Right ventricle myocardium superior (tissue), 1 donor: Measurements from ENCODE around the gene MPZL2. TPM values are rescaled to one million over a fixed set of nuclear protein-coding genes. Genes with fewer than 3 reads are reported as not detected.

Source experiments
- ATAC-seq: fragments of 200-7000 bp; cut with Tn5 transposase; one replicate; pipeline ENCODE4 v1.9.1; 2020; ENCODE audit warnings: mild to moderate bottlenecking; ENCODE audit not compliant: poor library complexity
- DNase-seq: peaks from one replicate; pipeline ENCODE4 v3.0.0-alpha.2; 2020
- intact Hi-C: fragments of 100-400 bp; cut with DNase I; formaldehyde crosslinking; loops from one replicate; pipeline ENCODE4 v1.11.2; 2022
- total RNA-seq: library from RNA; stranded (reverse); fragmentation: NEBNext Ultra II Directional; extraction: Animal tissue kit (Norgen Biotek cat#: 25700); gene quantifications from one replicate; pipeline ENCODE4 v1.2.1, GENCODE V29; 2021
- donor health status: DM: no; HTN: yes; CAD: no; lungs with severe emphysema.

MPZL2 gene
- total RNA-seq, 1 donor from 2014 or later: 9.8 TPM

DNA sequence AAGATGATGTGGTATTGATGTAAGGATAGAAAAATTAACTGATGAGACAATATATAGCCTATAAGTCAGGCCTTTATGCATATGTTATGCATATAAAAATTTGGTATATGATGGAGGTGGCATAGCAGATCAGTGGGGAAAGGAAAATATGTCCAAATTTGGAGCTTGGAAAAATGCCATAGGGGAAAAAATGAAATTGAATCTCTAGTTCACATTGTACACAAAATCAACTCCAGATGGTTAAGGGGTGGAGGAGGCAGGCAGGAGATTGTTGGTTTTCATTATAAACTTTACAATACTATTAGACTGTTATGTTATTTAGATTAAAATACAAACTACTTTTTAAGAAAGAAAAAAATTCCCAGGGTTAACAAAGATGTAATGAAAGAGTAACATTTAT is 25.3 kb upstream of the MPZL2 start:
- no peak for ATAC-seq
- intact Hi-C loops: loop anchor here (5.0 kb wide), 1 partner anchor 87 kb away; no protein-coding TSS in a partner anchor
- DNase-seq: no peak

DNA sequence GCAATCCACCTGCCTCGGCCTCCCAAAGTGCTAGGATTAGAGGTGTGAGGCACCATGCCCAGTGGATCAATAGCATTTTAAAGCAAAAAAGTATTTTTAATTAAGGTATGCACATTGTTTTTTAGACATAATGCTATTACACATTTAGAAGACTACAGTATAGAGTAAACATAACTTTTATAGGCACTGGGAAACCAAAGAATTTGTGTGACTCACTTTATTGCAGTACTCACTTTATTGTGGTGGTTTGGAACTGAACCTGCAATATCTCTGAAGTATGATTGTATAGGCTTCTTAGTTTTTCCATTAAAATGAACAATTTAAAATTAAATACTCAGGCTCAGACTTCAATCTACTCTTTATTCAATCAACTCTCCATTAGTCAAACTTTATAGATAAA is 22.9 kb upstream of the MPZL2 start:
- DNase-seq (no peak), ATAC-seq (no peak)
- intact Hi-C loops: loop anchor here (5.0 kb wide), 1 partner anchor 85 kb away; no protein-coding TSS in a partner anchor

DNA sequence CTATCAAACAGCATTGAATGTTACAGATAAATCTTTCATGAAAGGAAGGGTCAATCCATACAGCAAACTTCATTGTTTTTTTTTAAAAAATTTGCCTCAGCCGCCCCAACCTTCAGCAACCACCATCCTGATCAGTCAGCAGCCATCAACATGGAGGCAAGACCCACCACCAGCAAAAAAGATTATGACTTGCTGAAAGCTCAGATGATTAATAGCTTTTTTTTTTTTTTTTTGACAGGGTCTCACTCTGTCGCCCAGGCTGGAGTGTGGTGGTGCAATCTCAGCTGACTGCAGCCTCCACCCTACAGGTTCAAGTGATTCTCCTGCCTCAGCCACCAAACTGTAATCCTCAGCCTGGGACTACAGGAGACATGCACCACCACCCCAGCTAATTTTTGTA is 22.4 kb upstream of the MPZL2 start:
- DNase-seq (no peak), ATAC-seq (no peak)
- intact Hi-C loops: loop anchor here (5.0 kb wide), 1 partner anchor 84 kb away; no protein-coding TSS in a partner anchor

DNA sequence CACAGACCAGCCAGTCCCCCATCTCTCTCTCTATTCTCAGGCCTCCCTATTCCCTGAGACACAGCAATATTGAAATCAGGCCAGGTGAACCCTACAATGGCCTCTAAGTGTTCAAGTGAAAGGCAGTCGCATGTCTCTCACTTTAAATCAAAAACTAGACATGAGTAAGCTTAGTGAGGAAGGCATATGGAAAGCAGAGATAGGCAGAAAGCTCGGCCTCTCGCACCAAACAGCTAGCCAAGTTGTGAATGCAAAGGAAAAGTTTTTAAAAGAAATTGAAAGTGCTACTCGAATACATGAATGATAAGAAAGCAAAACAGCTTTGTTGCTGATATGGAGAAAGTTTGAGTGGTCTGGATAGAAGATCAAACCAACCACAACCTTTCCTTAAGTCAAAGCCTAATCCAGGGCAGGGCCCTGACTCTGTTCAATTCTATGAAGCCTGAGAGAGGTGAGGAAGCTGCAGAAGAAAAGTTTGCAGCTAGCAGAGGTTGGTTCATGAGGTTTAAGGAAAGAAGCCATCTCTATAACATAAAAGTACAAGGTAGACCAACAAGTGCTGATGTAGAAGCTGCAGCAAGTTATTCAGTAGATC is 19.8 kb upstream of the MPZL2 start:
- DNase-seq (no peak), ATAC-seq (no peak)
- intact Hi-C loops: no loop called here

DNA sequence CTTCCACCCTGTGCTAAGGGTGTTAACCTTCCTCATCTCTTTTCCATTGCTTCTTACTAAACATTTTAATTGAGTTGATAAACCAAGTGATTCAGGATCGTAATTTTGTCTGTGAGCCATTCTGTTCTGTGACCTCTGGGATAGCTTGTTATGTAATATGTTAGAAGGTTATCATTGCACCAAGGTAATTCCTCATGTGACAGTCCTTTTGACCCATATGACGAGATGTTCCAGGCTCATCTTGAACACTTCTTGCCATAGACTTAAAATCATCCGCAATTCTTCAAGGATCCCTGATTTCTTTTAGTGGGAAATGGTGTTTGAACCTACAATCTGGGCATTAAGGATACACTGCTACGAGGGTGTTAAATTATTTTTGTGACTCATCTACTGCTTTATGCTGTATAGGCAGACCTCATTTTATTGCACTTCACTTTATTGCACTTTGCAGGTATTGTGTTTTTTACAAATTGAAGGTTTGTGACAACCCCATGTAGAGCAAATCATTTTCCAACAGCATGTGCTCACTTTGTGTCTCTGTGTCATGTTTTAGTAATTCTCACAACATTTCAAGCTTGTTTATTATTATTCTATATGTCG is 19.0 kb upstream of the MPZL2 start:
- ATAC-seq (no peak), DNase-seq (no peak)
- intact Hi-C loops: no loop called here

DNA sequence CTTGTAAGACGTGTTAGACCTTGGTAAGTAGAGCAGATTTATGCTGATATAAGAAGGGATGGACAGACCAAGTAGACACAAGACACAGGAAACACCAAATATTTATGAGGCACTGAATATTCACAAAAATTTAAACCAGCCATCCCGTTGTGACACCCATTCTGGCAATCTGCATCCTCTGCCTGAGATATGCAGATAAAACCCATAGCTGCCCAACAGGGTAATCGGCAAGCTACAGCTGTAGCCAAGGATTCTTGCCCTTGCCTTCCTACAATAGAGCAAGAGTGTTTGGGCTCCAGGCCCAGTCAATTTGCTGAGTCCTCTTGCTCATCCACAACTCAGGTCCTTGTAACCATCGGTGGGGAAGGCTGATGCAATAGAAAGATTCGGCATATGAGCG is 18.5 kb upstream of the MPZL2 start:
- DNase-seq (no peak), ATAC-seq (no peak)
- intact Hi-C loops: no loop called here

DNA sequence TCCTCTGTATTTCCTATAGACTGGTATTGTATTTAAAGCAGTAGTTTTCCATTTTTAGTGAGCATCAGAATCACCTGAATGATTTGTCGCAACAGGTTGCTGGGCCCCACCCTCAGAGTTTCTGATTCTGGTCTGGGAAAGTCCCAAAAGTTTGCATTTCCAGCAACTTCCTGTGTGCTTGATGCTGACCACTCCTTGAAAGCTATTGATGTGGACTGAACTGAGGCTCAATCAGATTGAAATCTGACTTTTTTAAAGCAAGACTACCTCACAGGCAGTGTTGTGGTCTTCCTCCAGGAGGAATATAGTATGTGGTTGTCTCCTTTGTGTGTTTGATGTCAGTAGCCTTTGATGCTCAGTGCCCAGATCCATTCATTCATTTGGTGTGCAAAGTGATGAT is 17.2 kb upstream of the MPZL2 start:
- intact Hi-C loops: no loop called here
- no peak for ATAC-seq
- DNase-seq: no peak

DNA sequence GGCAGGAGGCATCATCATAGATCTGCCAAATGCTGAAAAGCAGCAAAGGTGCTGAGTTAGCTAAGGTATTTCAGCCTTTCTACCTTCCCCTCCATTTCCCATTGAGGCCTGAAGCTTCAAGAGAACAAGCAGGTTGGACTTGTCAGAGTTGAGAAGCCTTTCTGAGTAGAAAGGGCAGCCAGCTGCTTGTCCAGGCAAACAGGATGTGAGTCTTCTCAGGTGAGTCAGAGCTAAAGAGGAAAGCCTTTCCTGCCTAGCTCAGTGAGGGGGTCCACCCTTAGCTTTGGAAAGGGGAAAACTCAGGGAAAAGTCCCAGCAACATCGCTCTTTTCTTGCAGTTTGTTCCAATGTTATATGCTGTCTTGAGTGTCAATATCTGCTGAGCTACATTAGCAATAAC is 13.2 kb upstream of the MPZL2 start:
- no peak for ATAC-seq

DNA sequence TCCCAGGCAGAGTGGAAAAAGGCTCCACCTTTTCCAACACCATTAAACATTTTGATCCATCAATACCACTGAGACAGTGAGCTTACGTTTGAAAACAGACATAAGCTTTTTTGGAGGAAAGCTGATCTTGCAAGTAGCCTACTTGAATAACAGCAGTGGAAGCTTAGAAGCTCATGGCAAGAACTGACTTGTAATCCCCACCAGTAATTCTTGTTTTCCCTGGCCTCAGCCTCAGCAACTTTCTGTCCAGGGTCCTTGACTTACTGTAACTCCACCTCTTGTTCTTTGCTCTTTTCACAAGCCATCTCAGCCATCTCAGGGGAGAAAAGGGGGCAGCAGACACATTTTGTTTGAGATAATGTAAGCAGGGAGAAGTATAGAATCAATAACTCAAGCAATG is 12.3 kb upstream of the MPZL2 start:
- intact Hi-C loops: no loop called here
- ATAC-seq (no peak), DNase-seq (no peak)

More for the DNA sequence above, 13.2 kb upstream of the MPZL2 start:
- intact Hi-C loops: no loop called here
- DNase-seq: no peak

DNA sequence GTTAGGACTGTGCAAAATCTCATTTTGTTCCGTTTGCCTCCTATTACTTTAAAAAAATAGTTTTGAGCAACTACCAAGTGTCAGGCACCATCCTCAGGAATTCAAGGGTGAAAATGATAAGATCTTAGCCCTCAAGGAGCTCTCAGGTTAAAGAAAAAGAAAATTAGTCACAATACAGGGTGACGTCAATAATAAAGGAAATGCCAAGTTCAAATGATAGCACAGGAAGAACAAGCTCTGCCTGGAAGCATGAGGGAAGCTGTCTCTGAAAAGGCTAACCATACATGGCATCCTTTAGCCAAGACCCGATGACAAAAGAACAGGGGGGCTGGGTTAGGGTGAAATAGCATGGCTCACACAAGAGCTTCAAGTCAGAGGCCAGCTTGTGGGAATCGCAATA is 11.1 kb upstream of the MPZL2 start:
- intact Hi-C loops: no loop called here
- no peak for ATAC-seq
- DNase-seq: no peak

DNA sequence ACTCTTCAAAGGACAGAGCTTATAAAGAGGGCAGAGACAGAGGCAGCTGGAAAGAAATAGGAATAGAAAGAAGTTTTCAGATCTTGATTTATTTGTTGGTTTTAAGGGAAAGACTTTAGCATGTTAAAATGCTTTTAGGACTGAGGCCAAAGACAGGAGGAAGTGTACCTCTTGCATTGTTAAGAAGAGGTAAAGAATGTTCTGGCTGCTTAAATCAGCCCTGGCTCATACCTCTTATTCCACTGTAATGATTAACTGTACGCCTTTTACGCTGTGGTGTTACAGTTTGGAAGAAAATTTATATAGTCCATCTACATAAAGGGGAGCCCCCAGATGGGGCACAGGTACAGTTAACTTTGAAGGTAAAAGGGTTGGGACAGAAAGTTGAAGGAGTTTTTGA is 10.1 kb upstream of the MPZL2 start:
- no peak for DNase-seq
- ATAC-seq: no peak
- intact Hi-C loops: no loop called here

DNA sequence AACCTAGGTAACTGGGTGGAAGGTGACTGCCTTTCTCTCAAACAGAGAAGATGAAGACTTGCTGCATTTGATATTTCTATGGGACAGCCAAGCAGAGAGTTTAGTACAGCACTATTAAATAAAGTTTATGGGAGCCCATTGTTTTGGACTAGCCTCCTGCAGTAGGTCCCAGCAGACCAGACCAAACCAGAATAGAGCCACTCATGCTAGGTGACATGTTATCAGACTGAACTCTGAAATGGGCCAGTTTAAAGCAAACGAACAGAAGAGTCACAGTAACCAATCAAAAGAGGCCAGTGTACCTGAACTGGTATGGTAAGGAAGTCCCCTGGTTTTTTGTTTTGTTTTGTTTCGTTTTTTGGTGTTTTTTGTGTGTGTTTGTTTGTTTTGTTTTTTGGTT is 7.9 kb upstream of the MPZL2 start:
- intact Hi-C loops: no loop called here
- ATAC-seq (no peak), DNase-seq (no peak)

DNA sequence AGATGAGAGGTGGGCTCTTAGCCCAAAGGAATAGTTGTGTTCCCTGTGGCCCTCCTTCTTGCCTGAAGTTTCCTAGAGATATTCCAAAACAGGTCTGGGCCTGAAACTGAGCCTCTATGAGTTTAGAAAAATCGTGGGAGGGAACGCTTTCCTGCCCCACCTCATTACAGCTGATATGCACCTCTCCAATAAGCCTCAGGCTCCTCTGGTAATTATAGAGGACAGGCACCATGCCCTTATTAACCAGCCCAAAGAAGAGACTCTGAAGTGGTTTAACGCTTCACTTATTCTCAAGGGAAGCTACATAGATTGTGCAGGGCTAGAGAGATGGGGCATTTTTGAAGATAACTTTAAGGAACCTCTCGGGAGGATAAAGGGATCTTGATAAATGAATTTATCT is 3.4 kb upstream of the MPZL2 start:
- DNase-seq (no peak), ATAC-seq (no peak)
- intact Hi-C loops: no loop called here

DNA sequence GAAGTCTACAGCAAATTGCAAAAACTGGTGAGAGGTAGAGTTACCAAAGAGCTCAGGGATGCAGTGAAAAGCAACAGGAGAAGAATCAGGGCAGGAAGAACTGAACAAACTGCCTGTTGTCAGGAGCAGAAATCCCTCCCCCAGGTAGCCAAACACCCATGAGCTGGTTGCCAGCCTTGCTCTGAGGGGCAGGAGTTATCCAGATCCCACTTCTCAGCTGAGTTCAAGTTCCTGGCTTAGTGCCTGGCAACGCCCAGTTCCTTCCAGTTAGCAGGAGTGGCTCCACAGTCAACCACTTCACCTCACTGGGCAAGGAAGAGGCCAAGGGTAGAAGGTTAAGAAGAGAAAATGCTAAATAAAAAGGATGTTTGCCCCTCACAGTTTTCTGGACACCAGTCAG is 1.9 kb upstream of the MPZL2 start:
- peak; percentile 50 for DNase-seq
- ATAC-seq: peak; percentile 45
- intact Hi-C loops: no loop called here

DNA sequence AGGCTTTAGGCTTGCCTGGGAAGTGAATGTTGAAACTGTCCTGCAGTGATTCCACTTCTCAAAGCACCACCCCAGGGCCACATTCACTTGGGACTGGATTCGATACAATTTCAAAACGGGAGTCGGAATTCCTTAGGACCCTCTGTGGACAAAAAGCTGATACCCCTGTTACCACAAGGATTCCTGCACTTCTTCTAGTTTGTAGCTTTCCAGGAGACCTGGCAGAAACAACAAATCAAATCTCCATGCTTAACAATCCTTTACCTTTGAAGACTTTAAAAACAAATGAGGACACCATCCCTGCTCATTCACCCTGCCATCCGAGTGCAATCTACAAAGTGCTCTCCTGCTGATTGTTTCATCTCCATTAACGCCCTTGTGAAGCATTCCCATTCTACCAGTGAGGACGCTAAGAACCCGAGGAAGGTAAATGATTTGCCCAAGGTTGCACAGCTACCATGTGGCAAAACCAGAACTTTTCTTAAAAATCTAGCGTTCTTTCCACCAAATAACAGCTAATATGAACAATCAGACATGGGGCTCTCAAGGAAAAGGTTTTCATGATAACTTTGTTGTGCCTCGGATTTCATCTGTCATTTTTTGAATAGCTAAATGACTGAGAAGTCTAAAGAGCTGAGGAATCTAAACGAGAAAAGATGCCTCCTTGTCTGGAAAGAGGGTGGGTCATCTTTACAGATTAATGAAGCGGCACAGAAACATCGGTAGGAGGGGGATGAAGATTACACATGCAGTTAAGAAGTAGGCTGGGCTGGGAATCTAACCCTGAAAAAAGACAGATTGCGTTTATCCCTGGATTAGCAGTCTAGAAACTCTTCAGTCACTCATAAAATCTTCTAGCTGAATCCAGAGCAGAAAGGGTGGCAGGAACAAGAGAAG is 720 bp upstream of the MPZL2 start:
- DNase-seq (no peak), ATAC-seq (no peak)
- intact Hi-C loops: no loop called here

DNA sequence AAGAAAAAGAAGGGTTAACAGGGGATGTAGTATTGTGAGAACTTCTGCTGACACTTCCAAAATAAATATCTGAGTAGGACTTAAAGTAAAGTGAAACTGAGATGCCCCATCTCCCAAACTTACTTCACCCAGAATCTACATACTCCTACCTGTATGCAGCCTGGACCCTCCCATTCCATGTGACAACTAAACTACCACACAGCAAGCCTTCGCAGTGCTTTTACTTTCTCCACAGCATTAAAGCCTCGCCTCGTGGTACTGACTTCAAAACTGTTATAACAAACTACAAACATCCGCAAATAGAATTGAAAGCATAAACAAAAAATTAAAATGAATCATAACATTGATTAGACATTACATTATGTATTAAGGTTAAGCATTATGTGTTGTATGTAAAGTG is 985 bp downstream of the MPZL2 start:
- intact Hi-C loops: no loop called here
- DNase-seq: no peak
- ATAC-seq: no peak

DNA sequence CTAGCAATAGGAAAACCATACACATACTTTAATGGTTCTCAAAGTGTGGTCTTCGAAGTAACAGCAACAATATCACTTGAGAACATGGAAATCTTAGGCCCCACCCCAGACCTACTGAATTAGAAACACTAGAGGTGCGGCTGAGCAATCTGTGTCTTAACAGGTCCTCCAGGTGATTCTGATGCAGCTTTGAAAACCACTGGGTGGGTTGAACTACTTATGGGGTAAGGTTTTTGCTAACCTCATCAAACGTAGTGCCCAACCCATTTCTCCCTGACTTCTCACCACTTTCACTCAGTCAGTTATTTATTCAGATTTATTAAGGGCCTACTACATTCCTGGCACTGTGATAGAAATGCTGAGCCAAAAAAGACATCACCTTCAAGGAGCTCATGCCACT is 3.7 kb downstream of the MPZL2 start:
- no peak for DNase-seq
- intact Hi-C loops: no loop called here
- ATAC-seq: no peak

DNA sequence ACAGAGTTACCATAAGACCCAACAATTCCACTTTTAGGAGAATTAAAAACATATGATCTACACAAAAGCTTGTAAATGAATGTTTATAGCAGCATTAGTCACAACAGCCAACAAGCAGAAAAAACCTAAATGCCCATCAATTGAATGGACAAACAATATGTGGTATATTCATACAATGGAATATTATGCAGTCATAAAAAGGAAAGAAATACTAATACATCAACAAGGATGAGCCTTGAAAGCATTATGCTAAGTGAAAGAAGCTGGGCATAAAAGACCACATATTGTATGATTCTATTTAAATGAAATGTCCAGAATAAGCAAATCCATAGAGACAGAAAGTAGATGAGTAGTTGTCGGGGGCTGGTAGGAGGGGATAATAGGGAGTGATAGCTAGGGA is 5.0 kb downstream of the MPZL2 start:
- intact Hi-C loops: no loop called here
- no peak for DNase-seq
- ATAC-seq: no peak

DNA sequence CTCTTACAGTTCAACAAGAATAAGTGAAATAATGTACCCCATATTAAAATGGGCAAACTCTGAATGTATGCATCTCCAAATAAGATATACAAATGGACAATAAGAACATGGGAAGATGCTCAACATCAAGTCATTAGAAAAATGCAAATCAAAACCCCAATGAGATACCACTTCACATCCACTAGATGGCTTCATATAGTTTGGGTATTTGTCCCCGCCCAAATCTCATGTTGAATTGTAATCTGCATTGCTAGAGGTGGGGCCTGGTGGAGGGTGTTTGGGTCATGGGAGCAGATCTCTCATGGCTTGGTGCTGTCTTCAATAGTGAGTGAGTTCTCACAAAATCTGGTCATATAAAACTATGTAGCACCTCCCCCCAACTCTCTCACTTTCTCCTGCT is 5.7 kb downstream of the MPZL2 start:
- ATAC-seq: no peak
- intact Hi-C loops: no loop called here
- DNase-seq: no peak

DNA sequence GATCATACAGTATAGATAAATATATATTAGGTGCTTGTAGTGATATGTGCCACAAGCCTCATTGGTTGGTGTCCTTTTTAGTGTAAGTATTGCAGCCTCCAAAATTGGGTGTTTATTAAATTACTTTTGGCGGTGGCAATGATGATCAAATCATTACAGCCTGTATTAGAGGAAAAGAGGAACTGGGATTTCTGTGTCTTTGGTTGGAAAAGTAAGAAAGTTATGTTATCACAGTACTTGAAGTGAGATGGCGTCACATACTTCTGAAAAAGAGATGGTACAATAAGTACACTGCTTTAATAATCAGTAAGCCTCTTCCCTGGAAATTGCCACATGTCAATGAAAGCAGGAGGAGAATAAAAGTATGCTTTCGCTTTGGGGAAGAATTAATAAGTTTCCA is 11.4 kb downstream of the MPZL2 start:
- ATAC-seq (no peak), DNase-seq (no peak)
- intact Hi-C loops: no loop called here
